Coronary artery (tissue), 2 donors: ENCODE results near the gene CCDC146.

Experiments
- DNase-seq: peaks from one replicate; pipeline ENCODE4 v3.0.0-alpha.2; 2017; ENCODE audit warnings: low spot score
- H3K27ac ChIP-seq, 2 donors: fragments of 200-600 bp; sonication (generic); one replicate each; pipeline ENCODE4 v1.5.1; 2016 to 2019
- H3K4me3 ChIP-seq: fragments of 200-600 bp; sonication (generic); 2 replicates; pipeline ENCODE4 v1.5.1; 2016; ENCODE audit warnings: mild to moderate bottlenecking, moderate library complexity
- CTCF ChIP-seq: fragments of 200-600 bp; sonication (generic); IDR thresholded peaks from one replicate; pipeline ENCODE4 v1.5.1; 2019; ENCODE audit warnings: antibody characterized with exemption

Gene CCDC146

GRCh38 chr7:77282897-77283296, 160.5 kb downstream of the CCDC146 start:
- Histone ChIP-seq H3K4me3 (no peak overlapping the region), H3K27ac (peak overlapping the region in 1 of 2 donors; percentile 58)
- DNase-seq, result no peak
- no peak for TF ChIP-seq CTCF

- TF ChIP-seq CTCF, result no peak
- H3K4me3 ChIP-seq, result peak overlapping the region; percentile 24
- H3K27ac ChIP-seq, result peak overlapping the region in 1 of 2 donors; percentile 8
- DNase-seq, result no peak
Measured at GRCh38 chr7:77284005-77284404, 161.6 kb downstream of the CCDC146 start.

DNA sequence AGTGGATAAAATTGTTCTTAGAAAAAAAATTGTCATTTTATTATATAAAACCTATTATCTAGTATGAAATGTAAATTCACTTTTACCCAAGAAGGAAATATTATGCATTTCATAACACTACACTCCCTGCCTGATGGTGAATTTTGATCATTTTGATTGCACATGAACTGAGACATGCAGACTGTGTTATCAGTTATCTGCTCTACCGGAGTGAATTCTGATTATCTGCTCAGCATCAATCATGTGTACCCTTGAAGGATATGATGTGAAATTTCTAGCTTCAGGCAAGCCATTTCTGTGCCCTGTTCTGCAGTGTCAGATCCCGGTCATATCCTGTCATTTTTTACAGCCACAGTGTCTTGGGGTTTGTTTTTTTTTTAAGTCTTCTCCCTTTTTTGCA, 162.2 kb downstream of the CCDC146 start:
- DNase-seq, result no peak
- no peak overlapping the region for H3K4me3 ChIP-seq
- no peak for TF ChIP-seq CTCF
- H3K27ac ChIP-seq, result no peak overlapping the region

GRCh38 chr7:77288676-77289320, 166.4 kb downstream of the CCDC146 start:
- Histone ChIP-seq H3K4me3 (no peak overlapping the region), H3K27ac (no peak overlapping the region)
- DNase-seq, result no peak
- no peak for TF ChIP-seq CTCF

DNA sequence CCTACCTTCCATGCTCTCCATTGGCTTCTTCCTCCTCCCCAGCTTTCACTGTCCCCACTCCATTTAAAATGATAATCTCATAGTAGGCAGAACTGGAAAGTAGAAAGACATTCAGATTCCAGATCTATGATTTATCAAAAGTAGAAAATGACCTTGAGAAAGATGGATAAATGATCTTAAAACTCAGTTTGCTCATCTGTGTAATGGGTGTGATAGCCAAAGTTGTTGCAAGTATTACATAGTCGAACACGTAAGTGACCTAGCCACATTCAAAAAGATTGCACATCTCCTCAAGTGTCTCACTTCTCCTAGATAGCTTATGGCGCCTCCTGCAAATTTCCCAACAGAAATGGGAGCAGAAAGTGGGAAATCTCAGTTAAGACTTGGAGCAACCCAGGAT, 167.0 kb downstream of the CCDC146 start:
- no peak for DNase-seq
- no peak overlapping the region for H3K27ac ChIP-seq
- H3K4me3 ChIP-seq, result no peak overlapping the region
- TF ChIP-seq CTCF, result no peak

DNA sequence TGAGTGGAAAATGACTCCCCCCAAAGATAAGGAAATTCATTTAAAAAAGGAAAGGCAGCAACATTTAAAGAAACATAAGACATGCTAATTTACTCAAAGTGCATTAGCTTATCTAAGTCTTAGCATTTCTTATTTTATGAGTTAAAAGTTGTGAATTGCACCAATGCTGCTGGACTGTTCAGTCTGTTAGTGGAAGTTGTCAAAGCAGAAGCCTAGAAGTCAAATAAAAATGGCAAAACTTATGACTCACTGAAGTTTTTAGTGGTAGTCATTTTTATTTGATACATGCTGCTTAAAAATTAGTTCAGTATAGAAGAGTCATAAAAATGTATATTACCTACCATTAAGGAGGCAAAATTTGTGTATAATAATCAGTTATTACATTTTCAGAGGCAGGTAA, 168.0 kb downstream of the CCDC146 start:
- Histone ChIP-seq H3K27ac (no peak overlapping the region), H3K4me3 (no peak overlapping the region)
- no peak for DNase-seq
- TF ChIP-seq CTCF, result no peak

- DNase-seq, result no peak
- no peak for TF ChIP-seq CTCF
- Histone ChIP-seq H3K27ac (no peak overlapping the region), H3K4me3 (no peak overlapping the region)
Measured at GRCh38 chr7:77293046-77293445, 170.6 kb downstream of the CCDC146 start.
